SK-N-SH treated with all-trans-retinoic acid at 6 μM for 48 hours (cell line): ENCODE measurements around the gene CADM2.

Source experiments
- ATAC-seq: fragments of 200-7000 bp; cut with Tn5 transposase; 3 replicates; pipeline ENCODE4 v1.9.1; 2020; ENCODE audit warnings: mild to moderate bottlenecking, moderate library complexity
- CSDC2 ChIP-seq: fragments of 250-450 bp; sonication (Bioruptor Pico); IDR thresholded peaks from 2 replicates; pipeline ENCODE4 v1.5.0; 2020; ENCODE audit warnings: mild to moderate bottlenecking, moderate library complexity
- ESRRG ChIP-seq: fragments of 250-450 bp; sonication (Bioruptor Pico); IDR thresholded peaks from 2 replicates; pipeline ENCODE4 v1.6.1; 2021; ENCODE audit warnings: mild to moderate bottlenecking
- GLIS3 ChIP-seq: fragments of 250-450 bp; sonication (Bioruptor Pico); IDR thresholded peaks from 2 replicates; pipeline ENCODE4 v1.5.0; 2020; ENCODE audit warnings: mild to moderate bottlenecking, moderate library complexity
- ISL1 ChIP-seq: fragments of 250-450 bp; sonication (Bioruptor Pico); IDR thresholded peaks from 2 replicates; pipeline ENCODE4 v2.1.2; 2022; ENCODE audit warnings: mild to moderate bottlenecking, moderate library complexity
- OSR1 ChIP-seq: fragments of 250-450 bp; sonication (Bioruptor Pico); IDR thresholded peaks from 2 replicates; pipeline ENCODE4 v1.8.0; 2022; ENCODE audit warnings: moderate library complexity, mild to moderate bottlenecking, inconsistent platforms
- RARB ChIP-seq: fragments of 250-450 bp; sonication (Bioruptor Pico); IDR thresholded peaks from 2 replicates; pipeline ENCODE4 v1.8.0; 2021; ENCODE audit warnings: mild to moderate bottlenecking, moderate library complexity
- SNAI2 ChIP-seq: fragments of 250-450 bp; sonication (Bioruptor Pico); IDR thresholded peaks from 2 replicates; pipeline ENCODE4 v1.5.0; 2020; ENCODE audit warnings: mild to moderate bottlenecking, moderate library complexity
- TCF4 ChIP-seq: fragments of 250-450 bp; sonication (Bioruptor Pico); IDR thresholded peaks from 2 replicates; pipeline ENCODE4 v1.8.0; 2021; ENCODE audit warnings: mild to moderate bottlenecking, moderate library complexity, borderline replicate concordance
- TOX ChIP-seq: fragments of 250-450 bp; sonication (Bioruptor Pico); IDR thresholded peaks from 2 replicates; pipeline ENCODE4 v1.8.0; 2021; ENCODE audit warnings: mild to moderate bottlenecking, moderate library complexity, borderline replicate concordance
- ZC3H10 ChIP-seq: fragments of 250-450 bp; sonication (Bioruptor Pico); IDR thresholded peaks from 2 replicates; pipeline ENCODE4 v1.5.1; 2021; ENCODE audit warnings: mild to moderate bottlenecking, moderate library complexity
- ZFP3 ChIP-seq: fragments of 250-450 bp; sonication (Bioruptor Pico); IDR thresholded peaks from 2 replicates; pipeline ENCODE4 v1.5.0; 2020; ENCODE audit warnings: mild to moderate bottlenecking, moderate library complexity
- ZFP30 ChIP-seq: fragments of 450-650 bp; formaldehyde crosslinking; IDR thresholded peaks from 2 replicates; pipeline ENCODE4 v1.5.0; 2022; ENCODE audit warnings: mild to moderate bottlenecking, moderate library complexity
- ZNF565 ChIP-seq: fragments of 450-650 bp; formaldehyde crosslinking; conservative IDR thresholded peaks from 2 replicates; pipeline ENCODE4 v1.5.0; 2020; ENCODE audit warnings: low read depth, mild to moderate bottlenecking, moderate library complexity
- ZNF70 ChIP-seq: fragments of 450-650 bp; formaldehyde crosslinking; IDR thresholded peaks from 2 replicates; pipeline ENCODE4 v1.5.0; 2020; ENCODE audit warnings: mild to moderate bottlenecking, moderate library complexity
- ZNF8 ChIP-seq: fragments of 450-650 bp; formaldehyde crosslinking; IDR thresholded peaks from 2 replicates; pipeline ENCODE4 v1.5.0; 2020; ENCODE audit warnings: mild to moderate bottlenecking, moderate library complexity
- TF ChIP-seq, protein P1 (sequence below): fragments of 250-450 bp; sonication (Bioruptor Pico); IDR thresholded peaks from 2 replicates; pipeline ENCODE4 v1.5.1; 2020; ENCODE audit warnings: low read depth, mild to moderate bottlenecking, moderate library complexity
- TF ChIP-seq, protein P2 (sequence below): fragments of 250-450 bp; sonication (Bioruptor Pico); IDR thresholded peaks from 2 replicates; pipeline ENCODE4 v1.8.0; 2020; ENCODE audit warnings: mild to moderate bottlenecking, moderate library complexity, borderline replicate concordance
- TF ChIP-seq, protein P3 (sequence below): fragments of 250-450 bp; sonication (Bioruptor Pico); IDR thresholded peaks from 2 replicates; pipeline ENCODE4 v1.8.0; 2021; ENCODE audit warnings: low read depth, mild to moderate bottlenecking, moderate library complexity, borderline replicate concordance
- TF ChIP-seq, protein P4 (sequence below): fragments of 250-450 bp; sonication (Bioruptor Pico); IDR thresholded peaks from 2 replicates; pipeline ENCODE4 v1.5.0; 2020; ENCODE audit warnings: mild to moderate bottlenecking, moderate library complexity
- TF ChIP-seq, protein P5 (sequence below): fragments of 250-450 bp; sonication (Bioruptor Pico); IDR thresholded peaks from 2 replicates; pipeline ENCODE4 v1.5.1; 2021; ENCODE audit warnings: mild to moderate bottlenecking, moderate library complexity

Gene CADM2

DNA sequence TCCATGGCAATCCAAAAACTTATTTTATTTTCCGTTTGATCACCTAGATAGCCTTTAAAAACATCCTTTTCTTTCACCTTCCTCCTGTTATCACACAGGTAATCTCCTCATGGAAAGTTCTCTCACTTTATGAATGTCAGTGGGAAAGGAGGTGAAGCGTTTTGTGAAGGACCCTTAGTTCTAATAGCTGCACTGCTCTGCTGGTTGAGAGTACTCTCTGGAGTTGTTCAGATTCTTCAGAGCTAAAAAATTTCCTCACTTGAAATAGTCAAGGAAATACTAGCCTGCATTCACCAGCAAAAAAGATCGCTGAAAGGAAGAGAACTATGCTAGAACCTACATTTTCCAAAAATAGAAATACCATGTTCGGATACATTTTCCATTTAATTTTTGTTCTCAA lies 1097.2 kb downstream of the CADM2 start (continued):
- TF ChIP-seq CSDC2 (CRISPR knock-in tag), result no peak
- no peak for TF ChIP-seq TOX (CRISPR knock-in tag)
- TF ChIP-seq, protein P1, sequence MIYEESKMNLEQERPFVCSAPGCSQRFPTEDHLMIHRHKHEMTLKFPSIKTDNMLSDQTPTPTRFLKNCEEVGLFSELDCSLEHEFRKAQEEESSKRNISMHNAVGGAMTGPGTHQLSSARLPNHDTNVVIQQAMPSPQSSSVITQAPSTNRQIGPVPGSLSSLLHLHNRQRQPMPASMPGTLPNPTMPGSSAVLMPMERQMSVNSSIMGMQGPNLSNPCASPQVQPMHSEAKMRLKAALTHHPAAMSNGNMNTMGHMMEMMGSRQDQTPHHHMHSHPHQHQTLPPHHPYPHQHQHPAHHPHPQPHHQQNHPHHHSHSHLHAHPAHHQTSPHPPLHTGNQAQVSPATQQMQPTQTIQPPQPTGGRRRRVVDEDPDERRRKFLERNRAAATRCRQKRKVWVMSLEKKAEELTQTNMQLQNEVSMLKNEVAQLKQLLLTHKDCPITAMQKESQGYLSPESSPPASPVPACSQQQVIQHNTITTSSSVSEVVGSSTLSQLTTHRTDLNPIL (CRISPR knock-in tag), result no peak
- TF ChIP-seq, protein P2, sequence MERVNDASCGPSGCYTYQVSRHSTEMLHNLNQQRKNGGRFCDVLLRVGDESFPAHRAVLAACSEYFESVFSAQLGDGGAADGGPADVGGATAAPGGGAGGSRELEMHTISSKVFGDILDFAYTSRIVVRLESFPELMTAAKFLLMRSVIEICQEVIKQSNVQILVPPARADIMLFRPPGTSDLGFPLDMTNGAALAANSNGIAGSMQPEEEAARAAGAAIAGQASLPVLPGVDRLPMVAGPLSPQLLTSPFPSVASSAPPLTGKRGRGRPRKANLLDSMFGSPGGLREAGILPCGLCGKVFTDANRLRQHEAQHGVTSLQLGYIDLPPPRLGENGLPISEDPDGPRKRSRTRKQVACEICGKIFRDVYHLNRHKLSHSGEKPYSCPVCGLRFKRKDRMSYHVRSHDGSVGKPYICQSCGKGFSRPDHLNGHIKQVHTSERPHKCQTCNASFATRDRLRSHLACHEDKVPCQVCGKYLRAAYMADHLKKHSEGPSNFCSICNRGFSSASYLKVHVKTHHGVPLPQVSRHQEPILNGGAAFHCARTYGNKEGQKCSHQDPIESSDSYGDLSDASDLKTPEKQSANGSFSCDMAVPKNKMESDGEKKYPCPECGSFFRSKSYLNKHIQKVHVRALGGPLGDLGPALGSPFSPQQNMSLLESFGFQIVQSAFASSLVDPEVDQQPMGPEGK (CRISPR knock-in tag), result no peak

DNA sequence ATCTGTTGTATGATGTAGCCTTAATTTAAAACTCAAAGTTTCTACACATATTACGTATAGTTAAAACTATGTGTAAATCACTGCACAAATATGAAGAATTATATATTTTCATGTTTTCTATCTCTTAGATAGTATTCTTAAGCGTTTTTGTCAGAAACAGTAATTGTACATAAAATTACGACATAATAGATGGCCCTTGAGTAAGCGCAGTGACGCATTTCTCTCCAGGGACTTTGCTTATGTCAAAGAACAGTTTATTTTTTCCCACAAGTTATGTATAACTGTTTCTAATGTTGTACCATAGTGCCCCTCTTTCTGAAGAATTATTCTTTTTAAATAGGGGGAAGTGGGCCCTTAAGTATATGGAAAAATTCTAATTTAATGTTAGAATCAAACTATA lies 1098.2 kb downstream of the CADM2 start:
- no peak for ATAC-seq
- TF ChIP-seq CSDC2 (CRISPR knock-in tag) (no peak), ISL1 (CRISPR knock-in tag) (no peak), ZFP30 (CRISPR knock-in tag) (no peak), OSR1 (no peak), ZC3H10 (CRISPR knock-in tag) (no peak), ZNF8 (no peak), RARB (CRISPR knock-in tag) (no peak), ZNF565 (CRISPR knock-in tag) (no peak), GLIS3 (CRISPR knock-in tag) (no peak), ZNF70 (no peak), ESRRG (no peak), ZFP3 (CRISPR knock-in tag) (no peak)
- TF ChIP-seq, protein P2 (CRISPR knock-in tag), result no peak
- TF ChIP-seq, protein P1 (CRISPR knock-in tag), result no peak
- TF ChIP-seq, protein P3, sequence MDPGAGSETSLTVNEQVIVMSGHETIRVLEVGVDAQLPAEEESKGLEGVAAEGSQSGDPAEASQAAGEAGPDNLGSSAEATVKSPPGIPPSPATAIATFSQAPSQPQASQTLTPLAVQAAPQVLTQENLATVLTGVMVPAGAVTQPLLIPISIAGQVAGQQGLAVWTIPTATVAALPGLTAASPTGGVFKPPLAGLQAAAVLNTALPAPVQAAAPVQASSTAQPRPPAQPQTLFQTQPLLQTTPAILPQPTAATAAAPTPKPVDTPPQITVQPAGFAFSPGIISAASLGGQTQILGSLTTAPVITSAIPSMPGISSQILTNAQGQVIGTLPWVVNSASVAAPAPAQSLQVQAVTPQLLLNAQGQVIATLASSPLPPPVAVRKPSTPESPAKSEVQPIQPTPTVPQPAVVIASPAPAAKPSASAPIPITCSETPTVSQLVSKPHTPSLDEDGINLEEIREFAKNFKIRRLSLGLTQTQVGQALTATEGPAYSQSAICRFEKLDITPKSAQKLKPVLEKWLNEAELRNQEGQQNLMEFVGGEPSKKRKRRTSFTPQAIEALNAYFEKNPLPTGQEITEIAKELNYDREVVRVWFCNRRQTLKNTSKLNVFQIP, result no peak

DNA sequence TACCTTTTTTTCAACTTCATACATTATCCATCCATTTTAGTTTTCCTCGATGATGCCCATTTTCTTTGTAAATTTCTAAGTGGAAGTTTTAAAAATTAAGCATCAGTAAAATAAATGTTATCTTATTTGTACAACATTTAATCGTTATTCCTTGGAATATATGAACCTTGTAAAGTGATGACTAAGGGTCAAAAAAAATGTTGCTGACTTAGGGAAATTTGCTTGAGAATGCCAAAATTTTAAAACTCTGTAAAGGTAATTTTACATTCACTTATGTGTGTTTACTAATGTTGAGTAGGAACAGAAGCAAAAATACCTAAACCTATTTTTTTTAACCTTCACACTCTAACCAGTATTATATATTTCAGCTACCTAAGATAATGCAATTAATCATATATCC lies 1115.0 kb downstream of the CADM2 start:
- TF ChIP-seq TCF4 (CRISPR knock-in tag), result no peak
- no peak for ATAC-seq

DNA sequence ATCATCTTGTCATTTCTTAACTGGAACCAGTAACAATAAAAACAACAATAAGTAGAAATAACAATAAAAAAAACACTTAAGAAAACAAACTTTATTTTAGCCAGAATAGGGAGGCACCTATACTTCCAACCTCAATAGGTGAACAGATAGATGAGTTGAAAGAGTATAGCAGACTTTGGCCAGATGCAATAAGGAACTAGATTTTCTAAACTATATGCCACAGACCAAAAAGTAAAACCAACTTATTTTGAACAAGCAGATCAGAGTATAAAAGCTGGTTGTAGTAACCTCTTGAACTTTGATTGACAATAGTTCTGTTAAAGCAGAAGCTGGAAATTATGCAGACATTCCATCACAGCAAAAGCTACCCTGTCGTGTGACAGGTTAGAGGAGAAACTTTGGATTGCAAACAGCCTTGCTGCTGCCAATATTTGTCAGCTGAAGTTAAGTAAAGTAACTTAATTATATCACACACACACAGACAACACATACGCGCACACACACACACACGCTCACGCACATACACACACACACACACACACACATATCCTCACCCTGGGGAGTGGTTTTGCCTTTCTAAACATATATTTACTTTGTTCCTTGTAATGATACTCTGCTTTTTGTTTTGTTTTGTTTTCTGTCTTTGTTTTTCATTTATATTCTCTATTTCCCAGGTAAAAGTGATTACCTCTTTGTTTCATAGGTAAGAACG lies 1128.5 kb downstream of the CADM2 start:
- no peak for ATAC-seq
- TF ChIP-seq, protein P3, result no peak
- no peak for TF ChIP-seq SNAI2
- TF ChIP-seq, protein P1 (CRISPR knock-in tag), result no peak
- TF ChIP-seq, protein P4, sequence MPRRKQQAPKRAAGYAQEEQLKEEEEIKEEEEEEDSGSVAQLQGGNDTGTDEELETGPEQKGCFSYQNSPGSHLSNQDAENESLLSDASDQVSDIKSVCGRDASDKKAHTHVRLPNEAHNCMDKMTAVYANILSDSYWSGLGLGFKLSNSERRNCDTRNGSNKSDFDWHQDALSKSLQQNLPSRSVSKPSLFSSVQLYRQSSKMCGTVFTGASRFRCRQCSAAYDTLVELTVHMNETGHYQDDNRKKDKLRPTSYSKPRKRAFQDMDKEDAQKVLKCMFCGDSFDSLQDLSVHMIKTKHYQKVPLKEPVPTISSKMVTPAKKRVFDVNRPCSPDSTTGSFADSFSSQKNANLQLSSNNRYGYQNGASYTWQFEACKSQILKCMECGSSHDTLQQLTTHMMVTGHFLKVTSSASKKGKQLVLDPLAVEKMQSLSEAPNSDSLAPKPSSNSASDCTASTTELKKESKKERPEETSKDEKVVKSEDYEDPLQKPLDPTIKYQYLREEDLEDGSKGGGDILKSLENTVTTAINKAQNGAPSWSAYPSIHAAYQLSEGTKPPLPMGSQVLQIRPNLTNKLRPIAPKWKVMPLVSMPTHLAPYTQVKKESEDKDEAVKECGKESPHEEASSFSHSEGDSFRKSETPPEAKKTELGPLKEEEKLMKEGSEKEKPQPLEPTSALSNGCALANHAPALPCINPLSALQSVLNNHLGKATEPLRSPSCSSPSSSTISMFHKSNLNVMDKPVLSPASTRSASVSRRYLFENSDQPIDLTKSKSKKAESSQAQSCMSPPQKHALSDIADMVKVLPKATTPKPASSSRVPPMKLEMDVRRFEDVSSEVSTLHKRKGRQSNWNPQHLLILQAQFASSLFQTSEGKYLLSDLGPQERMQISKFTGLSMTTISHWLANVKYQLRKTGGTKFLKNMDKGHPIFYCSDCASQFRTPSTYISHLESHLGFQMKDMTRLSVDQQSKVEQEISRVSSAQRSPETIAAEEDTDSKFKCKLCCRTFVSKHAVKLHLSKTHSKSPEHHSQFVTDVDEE (CRISPR knock-in tag), result no peak
- no peak for TF ChIP-seq TOX (CRISPR knock-in tag)
- TF ChIP-seq, protein P5, sequence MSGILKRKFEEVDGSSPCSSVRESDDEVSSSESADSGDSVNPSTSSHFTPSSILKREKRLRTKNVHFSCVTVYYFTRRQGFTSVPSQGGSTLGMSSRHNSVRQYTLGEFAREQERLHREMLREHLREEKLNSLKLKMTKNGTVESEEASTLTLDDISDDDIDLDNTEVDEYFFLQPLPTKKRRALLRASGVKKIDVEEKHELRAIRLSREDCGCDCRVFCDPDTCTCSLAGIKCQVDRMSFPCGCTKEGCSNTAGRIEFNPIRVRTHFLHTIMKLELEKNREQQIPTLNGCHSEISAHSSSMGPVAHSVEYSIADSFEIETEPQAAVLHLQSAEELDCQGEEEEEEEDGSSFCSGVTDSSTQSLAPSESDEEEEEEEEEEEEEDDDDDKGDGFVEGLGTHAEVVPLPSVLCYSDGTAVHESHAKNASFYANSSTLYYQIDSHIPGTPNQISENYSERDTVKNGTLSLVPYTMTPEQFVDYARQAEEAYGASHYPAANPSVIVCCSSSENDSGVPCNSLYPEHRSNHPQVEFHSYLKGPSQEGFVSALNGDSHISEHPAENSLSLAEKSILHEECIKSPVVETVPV (CRISPR knock-in tag), result no peak
